DMS 273 (cell line): ENCODE data around the gene UCHL3.

Source experiments
- DNase-seq: peaks from one replicate; lab custom pipeline; 2025; ENCODE audit not compliant: unreplicated experiment; lab: John Stamatoyannopoulos, UW

The UCHL3 gene

GRCh38 chr13:75547917-75548316, 1.7 kb upstream of the UCHL3 start:
- DNase-seq = peak; percentile 3

DNA sequence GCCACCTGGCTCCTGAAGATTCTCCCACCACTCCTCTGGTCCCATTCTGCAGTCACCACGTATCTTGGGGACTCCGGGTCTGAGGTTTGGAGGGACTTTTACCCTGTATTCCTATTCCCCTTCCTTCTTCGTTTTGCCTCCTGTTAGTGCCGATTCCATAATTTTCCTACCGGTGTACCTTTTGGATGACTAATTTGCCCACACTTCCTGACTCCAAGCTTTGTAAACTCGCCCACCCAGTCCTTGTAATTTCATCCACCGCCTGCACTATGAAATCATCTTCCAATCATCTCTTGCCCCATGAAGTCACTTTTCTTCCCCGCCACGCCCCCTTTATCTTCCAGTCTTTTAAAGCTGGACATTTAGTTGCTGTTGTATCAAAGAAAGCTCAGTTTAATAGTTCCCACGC, 572 bp downstream of the UCHL3 start:
- DNase-seq = peak; percentile 63

DNA sequence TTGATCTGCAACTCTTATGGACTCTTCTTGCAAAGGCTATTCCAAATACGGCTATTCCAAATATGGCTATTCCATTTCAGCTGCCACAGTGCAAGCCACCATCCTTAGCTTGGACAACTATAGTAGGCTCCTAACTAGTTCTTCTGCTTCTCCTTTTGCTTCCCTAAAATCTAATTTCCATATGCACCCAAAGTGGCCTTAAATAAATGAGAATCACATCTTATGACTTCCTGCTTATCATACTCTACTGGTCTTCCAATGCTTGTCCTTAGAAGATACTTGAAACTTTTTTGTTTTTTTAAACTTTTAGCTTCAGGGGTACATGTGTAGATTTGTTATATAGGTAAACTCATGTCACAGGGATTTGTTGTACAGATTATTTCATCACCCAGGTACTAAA, 4.9 kb downstream of the UCHL3 start:
- no peak for DNase-seq

DNA sequence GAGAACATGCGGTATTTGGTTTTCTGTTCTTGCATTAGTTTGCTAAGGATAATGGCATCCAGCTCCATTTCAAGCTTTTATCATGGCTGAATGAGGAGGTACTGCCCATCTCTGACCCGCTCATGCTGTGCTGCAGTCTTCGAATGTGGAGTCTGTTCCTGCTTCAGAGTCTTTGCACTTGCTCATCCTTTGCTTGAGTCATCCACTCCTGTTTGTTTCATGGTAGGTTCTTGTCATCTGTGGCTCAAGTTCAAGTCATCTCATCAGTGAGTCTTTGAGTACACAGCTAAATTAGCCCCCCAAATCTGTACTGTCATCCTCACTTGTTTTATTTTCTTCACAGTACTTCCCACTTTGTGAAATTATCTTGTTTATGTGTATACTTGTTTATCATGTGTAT, 5.4 kb downstream of the UCHL3 start:
- DNase-seq = no peak

GRCh38 chr13:75555836-75556235, 6.2 kb downstream of the UCHL3 start:
- DNase-seq = no peak

DNA sequence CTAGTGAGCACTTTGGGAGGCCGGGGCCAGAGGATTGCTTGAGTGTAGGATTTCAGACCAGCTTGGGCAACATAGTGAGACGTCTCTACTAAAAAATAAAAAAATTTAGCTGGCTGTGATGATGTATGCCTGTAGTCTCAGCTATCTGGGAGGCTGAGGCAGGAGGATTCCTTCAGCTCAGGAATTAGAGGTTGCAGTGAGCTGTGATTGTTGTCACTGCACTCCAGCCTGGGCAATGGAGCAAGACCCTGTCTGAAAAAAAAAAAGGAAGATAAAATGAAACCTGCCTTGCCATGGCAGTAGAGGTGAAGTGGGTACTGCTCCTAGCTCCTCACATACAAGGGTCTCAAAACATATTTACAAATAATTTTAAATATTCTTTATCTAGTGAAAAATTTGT, 7.4 kb downstream of the UCHL3 start:
- no peak for DNase-seq

GRCh38 chr13:75558145-75558840, 8.7 kb downstream of the UCHL3 start:
- DNase-seq = no peak

DNA sequence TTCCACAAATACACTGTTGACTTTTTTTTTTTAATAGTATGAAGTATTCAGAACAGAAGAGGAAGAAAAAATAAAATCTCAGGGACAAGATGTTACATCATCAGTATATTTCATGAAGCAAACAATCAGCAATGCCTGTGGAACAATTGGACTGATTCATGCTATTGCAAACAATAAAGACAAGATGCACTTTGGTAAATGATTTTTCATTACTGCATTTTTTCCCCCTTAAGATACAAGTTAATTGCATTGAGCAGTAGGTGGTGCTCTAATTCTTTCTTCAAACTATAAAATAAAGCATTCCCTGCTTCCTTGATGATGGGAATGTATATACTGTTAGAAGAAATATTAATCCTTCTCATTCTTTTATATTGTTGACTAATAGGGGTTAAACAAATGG, 17.1 kb downstream of the UCHL3 start:
- DNase-seq = peak; percentile 32

DNA sequence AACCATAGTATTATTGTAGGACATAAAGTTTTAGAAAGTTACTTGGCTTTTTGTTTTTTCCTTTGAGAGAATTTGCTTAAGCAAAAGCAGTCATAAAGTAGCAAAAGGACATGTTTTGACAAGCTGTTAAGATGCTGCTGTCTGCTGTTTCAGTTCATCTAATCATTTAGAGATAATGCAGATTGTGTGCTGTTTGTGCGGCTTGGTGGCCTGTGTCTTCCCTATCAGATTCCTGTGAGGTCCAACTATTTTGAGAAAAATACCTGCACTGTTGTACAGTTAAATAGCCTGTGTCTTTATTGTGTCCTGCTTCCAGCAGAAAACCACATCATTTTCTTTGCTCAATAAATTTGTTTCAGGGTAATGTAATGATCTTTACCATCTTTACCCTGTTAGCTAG, 20.0 kb downstream of the UCHL3 start:
- DNase-seq = no peak

GRCh38 chr13:75579529-75579928, 29.9 kb downstream of the UCHL3 start:
- no peak for DNase-seq

DNA sequence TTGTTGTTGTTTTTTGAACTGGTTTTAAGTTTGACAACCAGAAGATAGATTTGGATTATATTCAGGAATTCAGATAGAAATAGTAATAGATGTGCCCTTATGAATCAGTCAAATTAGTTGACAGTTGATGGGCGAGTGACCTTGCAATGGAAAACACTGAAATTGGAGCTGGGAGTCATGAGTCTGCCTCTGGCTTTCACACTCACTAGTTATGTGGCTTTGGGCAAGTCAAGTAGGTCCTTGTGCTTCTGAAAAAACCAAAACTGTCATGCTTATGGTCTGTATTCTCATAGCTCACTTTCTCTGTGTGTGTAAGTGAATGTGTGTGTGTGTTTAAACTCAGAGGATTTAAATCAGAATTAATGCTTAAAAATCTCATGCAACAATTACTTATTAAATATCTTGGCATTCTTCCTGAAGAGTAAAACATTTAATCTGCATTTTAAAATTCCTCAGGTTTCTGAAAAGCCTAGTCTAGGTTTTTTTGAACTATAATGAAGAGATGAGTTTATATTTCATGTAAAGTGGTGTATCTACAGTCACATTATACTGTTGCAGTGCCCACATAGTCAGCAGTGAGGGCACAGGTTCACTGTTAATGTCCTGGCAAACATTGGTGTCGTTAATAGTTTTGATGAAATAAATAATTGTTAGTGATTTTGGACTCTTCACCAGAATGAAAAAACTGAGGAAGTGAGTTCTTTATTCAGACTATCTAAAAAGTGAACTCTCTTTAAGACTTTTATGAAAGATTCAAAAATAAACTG, 32.5 kb downstream of the UCHL3 start:
- no peak for DNase-seq

DNA sequence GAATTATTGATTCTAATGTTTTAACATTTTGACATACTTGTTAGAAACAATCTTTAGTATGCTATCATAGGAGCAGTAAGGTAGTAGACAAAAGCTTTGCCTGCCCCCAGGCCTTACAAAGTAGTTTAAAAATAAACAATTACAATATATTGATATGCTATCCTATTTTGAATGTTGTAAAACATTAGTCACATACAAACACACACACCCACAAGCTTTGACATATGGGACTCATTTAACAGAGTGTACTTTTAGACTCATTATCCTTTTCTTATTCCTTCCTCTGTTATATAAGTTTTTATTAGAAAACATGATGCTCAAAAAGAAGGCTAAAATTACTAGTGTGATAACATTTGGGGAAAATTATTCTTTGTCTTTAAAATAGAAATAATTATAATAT, 33.5 kb downstream of the UCHL3 start:
- DNase-seq = no peak

GRCh38 chr13:75585153-75585552, 35.6 kb downstream of the UCHL3 start:
- DNase-seq = no peak

- DNase-seq = no peak
Measured at GRCh38 chr13:75587679-75588078, 38.1 kb downstream of the UCHL3 start.

GRCh38 chr13:75596657-75597182, 47.1 kb downstream of the UCHL3 start:
- DNase-seq = no peak

GRCh38 chr13:75600371-75600770, 50.8 kb downstream of the UCHL3 start:
- no peak for DNase-seq

- DNase-seq = no peak
Measured at GRCh38 chr13:75603038-75603437, 53.4 kb downstream of the UCHL3 start.

DNA sequence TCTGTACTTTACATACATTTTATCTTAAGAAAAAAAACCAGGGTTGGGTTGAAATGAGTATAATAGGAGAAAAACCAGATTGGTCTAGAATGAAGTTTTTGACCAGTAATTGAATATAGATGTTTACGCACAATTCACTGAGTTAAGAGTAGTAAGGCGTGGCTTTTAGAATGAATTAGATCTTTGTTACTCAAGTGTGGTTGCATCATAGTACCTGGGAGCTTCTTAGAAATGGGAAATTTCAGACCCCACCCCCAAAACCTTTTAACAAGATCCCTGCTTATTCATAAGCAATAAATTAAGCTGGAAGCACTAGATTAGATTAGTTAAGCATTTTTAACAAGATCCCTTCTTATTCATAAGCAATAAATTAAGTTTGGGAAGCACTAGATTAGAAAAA, 57.9 kb downstream of the UCHL3 start:
- DNase-seq = no peak

GRCh38 chr13:75610466-75610865, 60.9 kb downstream of the UCHL3 start:
- DNase-seq = no peak

DNA sequence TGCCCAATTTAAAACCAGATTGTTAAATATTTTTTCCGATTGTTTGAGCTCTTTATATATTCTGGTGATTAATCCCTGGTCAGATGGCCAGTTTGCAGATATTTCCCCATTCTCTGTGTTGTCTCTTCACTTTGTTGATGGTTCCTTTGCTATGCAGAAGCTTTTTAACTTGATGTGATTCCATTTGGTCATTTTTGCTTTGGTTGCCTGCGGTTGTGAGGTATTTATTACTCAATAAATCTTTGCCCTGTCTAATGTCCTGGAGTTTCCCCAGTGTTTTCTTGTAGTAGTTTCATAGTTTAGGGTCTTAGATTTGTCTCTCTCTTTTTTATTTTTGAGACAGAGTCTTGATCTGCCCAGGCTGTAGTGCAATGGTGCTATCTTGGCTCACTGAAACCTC, 62.8 kb downstream of the UCHL3 start:
- DNase-seq = no peak

DNA sequence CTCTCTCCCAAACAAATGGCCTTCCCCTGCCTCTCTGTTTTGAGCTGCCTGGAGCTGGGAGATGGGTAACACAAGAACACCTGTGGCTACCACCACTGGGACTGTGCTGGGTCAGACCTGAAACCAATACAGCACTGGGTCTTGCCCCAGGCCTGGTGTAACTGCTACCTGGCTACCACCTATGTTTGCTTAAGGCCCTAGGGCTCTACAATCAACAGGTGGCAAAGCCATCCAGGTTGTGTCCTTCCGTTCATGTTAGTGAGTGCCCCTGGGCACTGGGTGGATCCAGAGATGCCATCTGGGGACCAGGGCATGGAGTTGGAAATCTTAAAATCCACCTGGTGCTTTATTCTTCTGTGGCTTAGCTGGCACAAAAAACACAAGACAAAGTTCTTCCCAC, 67.6 kb downstream of the UCHL3 start:
- DNase-seq = no peak

GRCh38 chr13:75618308-75618707, 68.7 kb downstream of the UCHL3 start:
- DNase-seq = no peak
